ENCODE measurements around the gene EFCAB14.

- TF ChIP-seq CTCF (IDR thresholded peaks at IDR 0.05) (no peak), POLR2A (IDR thresholded peaks at IDR 0.05) (no peak)
Observed at GRCh38 chr1:46684670-46685069, 34.2 kb downstream of the EFCAB14 start.
